ENCODE measurements around the gene SAP30L.

- TF ChIP-seq, protein P1, sequence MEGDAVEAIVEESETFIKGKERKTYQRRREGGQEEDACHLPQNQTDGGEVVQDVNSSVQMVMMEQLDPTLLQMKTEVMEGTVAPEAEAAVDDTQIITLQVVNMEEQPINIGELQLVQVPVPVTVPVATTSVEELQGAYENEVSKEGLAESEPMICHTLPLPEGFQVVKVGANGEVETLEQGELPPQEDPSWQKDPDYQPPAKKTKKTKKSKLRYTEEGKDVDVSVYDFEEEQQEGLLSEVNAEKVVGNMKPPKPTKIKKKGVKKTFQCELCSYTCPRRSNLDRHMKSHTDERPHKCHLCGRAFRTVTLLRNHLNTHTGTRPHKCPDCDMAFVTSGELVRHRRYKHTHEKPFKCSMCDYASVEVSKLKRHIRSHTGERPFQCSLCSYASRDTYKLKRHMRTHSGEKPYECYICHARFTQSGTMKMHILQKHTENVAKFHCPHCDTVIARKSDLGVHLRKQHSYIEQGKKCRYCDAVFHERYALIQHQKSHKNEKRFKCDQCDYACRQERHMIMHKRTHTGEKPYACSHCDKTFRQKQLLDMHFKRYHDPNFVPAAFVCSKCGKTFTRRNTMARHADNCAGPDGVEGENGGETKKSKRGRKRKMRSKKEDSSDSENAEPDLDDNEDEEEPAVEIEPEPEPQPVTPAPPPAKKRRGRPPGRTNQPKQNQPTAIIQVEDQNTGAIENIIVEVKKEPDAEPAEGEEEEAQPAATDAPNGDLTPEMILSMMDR (IDR thresholded peaks at IDR 0.05; ENCODE audit: low read depth, low read length, missing input control), result no peak
- no peak for TF ChIP-seq TAF1 (conservative IDR thresholded peaks at IDR 0.05)
- TF ChIP-seq, protein P2, sequence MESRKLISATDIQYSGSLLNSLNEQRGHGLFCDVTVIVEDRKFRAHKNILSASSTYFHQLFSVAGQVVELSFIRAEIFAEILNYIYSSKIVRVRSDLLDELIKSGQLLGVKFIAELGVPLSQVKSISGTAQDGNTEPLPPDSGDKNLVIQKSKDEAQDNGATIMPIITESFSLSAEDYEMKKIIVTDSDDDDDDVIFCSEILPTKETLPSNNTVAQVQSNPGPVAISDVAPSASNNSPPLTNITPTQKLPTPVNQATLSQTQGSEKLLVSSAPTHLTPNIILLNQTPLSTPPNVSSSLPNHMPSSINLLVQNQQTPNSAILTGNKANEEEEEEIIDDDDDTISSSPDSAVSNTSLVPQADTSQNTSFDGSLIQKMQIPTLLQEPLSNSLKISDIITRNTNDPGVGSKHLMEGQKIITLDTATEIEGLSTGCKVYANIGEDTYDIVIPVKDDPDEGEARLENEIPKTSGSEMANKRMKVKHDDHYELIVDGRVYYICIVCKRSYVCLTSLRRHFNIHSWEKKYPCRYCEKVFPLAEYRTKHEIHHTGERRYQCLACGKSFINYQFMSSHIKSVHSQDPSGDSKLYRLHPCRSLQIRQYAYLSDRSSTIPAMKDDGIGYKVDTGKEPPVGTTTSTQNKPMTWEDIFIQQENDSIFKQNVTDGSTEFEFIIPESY (IDR thresholded peaks at IDR 0.05), result no peak
- TF ChIP-seq, protein P3, sequence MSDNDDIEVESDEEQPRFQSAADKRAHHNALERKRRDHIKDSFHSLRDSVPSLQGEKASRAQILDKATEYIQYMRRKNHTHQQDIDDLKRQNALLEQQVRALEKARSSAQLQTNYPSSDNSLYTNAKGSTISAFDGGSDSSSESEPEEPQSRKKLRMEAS (IDR thresholded peaks at IDR 0.05), result no peak
- TF ChIP-seq, protein P4, sequence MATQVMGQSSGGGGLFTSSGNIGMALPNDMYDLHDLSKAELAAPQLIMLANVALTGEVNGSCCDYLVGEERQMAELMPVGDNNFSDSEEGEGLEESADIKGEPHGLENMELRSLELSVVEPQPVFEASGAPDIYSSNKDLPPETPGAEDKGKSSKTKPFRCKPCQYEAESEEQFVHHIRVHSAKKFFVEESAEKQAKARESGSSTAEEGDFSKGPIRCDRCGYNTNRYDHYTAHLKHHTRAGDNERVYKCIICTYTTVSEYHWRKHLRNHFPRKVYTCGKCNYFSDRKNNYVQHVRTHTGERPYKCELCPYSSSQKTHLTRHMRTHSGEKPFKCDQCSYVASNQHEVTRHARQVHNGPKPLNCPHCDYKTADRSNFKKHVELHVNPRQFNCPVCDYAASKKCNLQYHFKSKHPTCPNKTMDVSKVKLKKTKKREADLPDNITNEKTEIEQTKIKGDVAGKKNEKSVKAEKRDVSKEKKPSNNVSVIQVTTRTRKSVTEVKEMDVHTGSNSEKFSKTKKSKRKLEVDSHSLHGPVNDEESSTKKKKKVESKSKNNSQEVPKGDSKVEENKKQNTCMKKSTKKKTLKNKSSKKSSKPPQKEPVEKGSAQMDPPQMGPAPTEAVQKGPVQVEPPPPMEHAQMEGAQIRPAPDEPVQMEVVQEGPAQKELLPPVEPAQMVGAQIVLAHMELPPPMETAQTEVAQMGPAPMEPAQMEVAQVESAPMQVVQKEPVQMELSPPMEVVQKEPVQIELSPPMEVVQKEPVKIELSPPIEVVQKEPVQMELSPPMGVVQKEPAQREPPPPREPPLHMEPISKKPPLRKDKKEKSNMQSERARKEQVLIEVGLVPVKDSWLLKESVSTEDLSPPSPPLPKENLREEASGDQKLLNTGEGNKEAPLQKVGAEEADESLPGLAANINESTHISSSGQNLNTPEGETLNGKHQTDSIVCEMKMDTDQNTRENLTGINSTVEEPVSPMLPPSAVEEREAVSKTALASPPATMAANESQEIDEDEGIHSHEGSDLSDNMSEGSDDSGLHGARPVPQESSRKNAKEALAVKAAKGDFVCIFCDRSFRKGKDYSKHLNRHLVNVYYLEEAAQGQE (IDR thresholded peaks at IDR 0.05), result no peak
- no peak for TF ChIP-seq HNF4A (conservative IDR thresholded peaks at IDR 0.05)
- TF ChIP-seq JUND (IDR thresholded peaks at IDR 0.05), result no peak
- TF ChIP-seq FOXA2 (IDR thresholded peaks at IDR 0.05), result no peak
These were observed 17.6 kb upstream of the SAP30L start for GRCh38 chr5:154428208-154428607.
